Hepatocyte (in vitro differentiated cells): ENCODE measurements around the gene KIAA1217. TPM values are rescaled to one million over a fixed set of nuclear protein-coding genes. Genes with fewer than 3 reads are reported as not detected.
A peak's percentile ranks its signal among the peaks of the same experiment; 100 is the strongest.

ENCODE experiments used
- DNase-seq: peaks from one replicate; pipeline ENCODE4 v3.0.0-alpha.2; 2016; ENCODE audit warnings: low spot score
- H2AFZ ChIP-seq: fragments of 200-600 bp; sonication (generic); 2 replicates; pipeline ENCODE4 v1.6.0; 2016; ENCODE audit warnings: antibody characterized with exemption, mild to moderate bottlenecking
- H3K27ac ChIP-seq: fragments of 200-600 bp; sonication (generic); 2 replicates; pipeline ENCODE4 v1.5.1; 2016; ENCODE audit warnings: mild to moderate bottlenecking
- H3K27me3 ChIP-seq: fragments of 200-600 bp; sonication (generic); 2 replicates; pipeline ENCODE4 v1.6.1; 2016
- H3K36me3 ChIP-seq: fragments of 200-600 bp; sonication (generic); replicated peaks from 2 replicates; pipeline ENCODE4 v1.5.1; 2016; ENCODE audit warnings: low read depth; ENCODE audit not compliant: insufficient read depth
- H3K4me1 ChIP-seq: fragments of 200-600 bp; sonication (generic); 2 replicates; pipeline ENCODE4 v1.5.1; 2016; ENCODE audit warnings: mild to moderate bottlenecking, moderate library complexity; ENCODE audit not compliant: insufficient read depth
- H3K4me2 ChIP-seq: fragments of 200-600 bp; sonication (generic); 2 replicates; pipeline ENCODE4 v1.6.0; 2016
- H3K4me3 ChIP-seq: fragments of 200-600 bp; sonication (generic); 2 replicates; pipeline ENCODE4 v1.5.1; 2016; ENCODE audit warnings: mild to moderate bottlenecking
- H3K79me2 ChIP-seq: fragments of 200-600 bp; sonication (generic); 2 replicates; pipeline ENCODE4 v1.6.0; 2017; ENCODE audit warnings: mild to moderate bottlenecking
- H3K9me2 ChIP-seq: fragments of 200-600 bp; sonication (generic); replicated peaks from 2 replicates; pipeline ENCODE4 v1.6.0; 2017; ENCODE audit warnings: mild to moderate bottlenecking; ENCODE audit not compliant: insufficient read depth
- H3K9me3 ChIP-seq: fragments of 200-600 bp; sonication (generic); 2 replicates; pipeline ENCODE4 v1.5.1; 2016; ENCODE audit warnings: low read depth, mild to moderate bottlenecking
- H4K20me1 ChIP-seq: fragments of 200-600 bp; sonication (generic); 2 replicates; pipeline ENCODE4 v1.6.0; 2016; ENCODE audit warnings: mild to moderate bottlenecking; ENCODE audit not compliant: insufficient read depth, poor library complexity, severe bottlenecking
- CTCF ChIP-seq: fragments of 200-600 bp; sonication (generic); IDR thresholded peaks from 2 replicates; pipeline ENCODE4 v1.5.1; 2016; ENCODE audit warnings: antibody characterized with exemption, mild to moderate bottlenecking; ENCODE audit not compliant: poor library complexity
- EZH2 ChIP-seq: fragments of 200-600 bp; sonication (generic); IDR thresholded peaks from 2 replicates; pipeline ENCODE4 v1.6.1; 2016; ENCODE audit warnings: antibody characterized with exemption, mild to moderate bottlenecking, borderline replicate concordance
- EZH2phosphoT487 ChIP-seq: fragments of 200-600 bp; sonication (generic); IDR thresholded peaks from one replicate; pipeline ENCODE4 v1.6.1; 2018; ENCODE audit warnings: antibody characterized with exemption, mild to moderate bottlenecking, low read depth, moderate library complexity; ENCODE audit not compliant: unreplicated experiment, severe bottlenecking
- WGBS: methylation state at CpG from one replicate; pipeline ENCODE4 v1.1.6; 2016; ENCODE audit warnings: low lambda C conversion rate; ENCODE audit errors: missing lambda C conversion rate; 5-methylcytosine and 5-hydroxymethylcytosine counted together
- polyA plus RNA-seq: library from polyadenylated mRNA; unstranded; fragments of >200 nt; fragmentation: Nextera tagmentation; extraction: Ambion mirVana; gene quantifications from 2 replicates; pipeline ENCODE4 v1.2.1, GENCODE V29; 2016
- total RNA-seq: library from RNA; depleted of rRNA; stranded (reverse); fragments of >200 nt; gene quantifications from 2 replicates; pipeline ENCODE4 v1.2.3, GENCODE V29; 2014

KIAA1217 gene
- total and polyA plus RNA-seq, 2 experiments from 2014 or later = 31.6 to 33.2 TPM

DNA sequence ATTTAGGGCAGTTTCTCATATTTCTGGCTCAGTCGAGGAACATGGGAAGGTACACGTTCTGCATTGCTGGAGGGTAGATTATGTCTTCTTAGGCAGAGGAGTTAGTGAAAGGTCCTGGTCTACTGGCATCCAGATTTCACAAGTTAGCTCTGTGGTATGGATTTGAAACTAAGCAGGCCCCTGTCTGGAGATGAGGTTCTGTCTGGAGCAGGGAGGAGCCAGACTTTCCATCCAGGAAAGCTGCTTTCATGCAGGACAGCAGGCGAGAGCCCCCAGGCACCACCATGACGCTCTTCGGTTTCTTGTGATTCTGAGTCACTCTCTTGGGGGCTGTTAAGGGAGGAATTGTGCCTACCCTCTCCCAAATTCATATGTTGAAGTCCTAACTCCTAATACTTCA, 184.3 kb downstream of the KIAA1217 start:
- WGBS = 46% methylated on average over 5 of the region's 5 CpGs
- H2AFZ ChIP-seq = no peak overlapping the region
- peak; percentile 73 for DNase-seq
- peaks cover 10% of the 10 kb centered on the region for H3K4me1 ChIP-seq
- no peaks in the 10 kb centered on the region for H4K20me1 ChIP-seq
- H3K36me3 ChIP-seq = no peaks in the 10 kb centered on the region
- H3K79me2 ChIP-seq = no peaks in the 10 kb centered on the region
- no peak overlapping the region for H3K4me3 ChIP-seq
- H3K27ac ChIP-seq = peak overlapping the region; percentile 93
- H3K9me2 ChIP-seq = no peaks in the 10 kb centered on the region
- H3K27me3 ChIP-seq = no peaks in the 10 kb centered on the region
- peak overlapping the region; percentile 14 for H3K4me2 ChIP-seq
- TF ChIP-seq CTCF (no peak), EZH2 (no peak), EZH2phosphoT487 (no peak)
- no peaks in the 10 kb centered on the region for H3K9me3 ChIP-seq

DNA sequence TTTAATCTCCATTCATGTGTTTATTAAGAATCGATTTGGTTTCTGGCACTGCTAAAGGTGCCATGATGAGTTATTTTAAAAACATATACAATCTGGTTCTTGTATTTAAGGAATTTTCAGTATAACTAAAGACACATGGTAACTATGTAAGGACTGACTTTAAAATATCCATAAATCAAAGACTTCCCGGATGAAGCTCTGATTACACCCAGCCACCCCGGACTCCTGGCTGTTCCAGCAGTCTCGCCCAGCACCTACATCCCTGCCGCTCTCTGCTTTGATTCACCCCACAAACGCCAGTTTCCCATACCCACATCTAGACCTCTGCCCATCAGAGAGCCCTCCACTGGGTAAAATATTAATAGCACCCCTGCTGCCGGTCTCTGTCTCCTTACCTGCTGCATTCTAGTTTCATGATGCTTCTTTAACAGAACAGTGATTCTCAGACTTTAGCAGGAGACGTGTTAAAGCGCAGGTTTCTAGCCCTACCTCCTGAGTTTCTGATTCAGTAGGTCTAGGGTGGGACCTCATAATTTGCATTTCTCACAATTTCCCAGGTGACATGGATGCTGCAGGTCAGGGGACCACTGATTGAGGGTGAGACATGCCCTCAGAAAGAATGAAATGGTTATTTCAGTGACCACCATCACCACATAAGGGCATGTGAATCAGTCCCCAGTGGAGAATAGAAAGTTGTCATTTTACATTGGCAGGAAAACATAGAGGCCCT, 185.7 kb downstream of the KIAA1217 start:
- Histone ChIP-seq H3K27me3 (no peaks in the 10 kb centered on the region), H3K4me2 (no peak overlapping the region), H3K36me3 (no peaks in the 10 kb centered on the region), H2AFZ (no peak overlapping the region), H3K79me2 (no peaks in the 10 kb centered on the region), H3K4me3 (no peak overlapping the region), H3K9me3 (no peaks in the 10 kb centered on the region), H3K4me1 (peaks cover 10% of the 10 kb centered on the region), H3K27ac (peak overlapping the region; percentile 93), H3K9me2 (no peaks in the 10 kb centered on the region), H4K20me1 (no peaks in the 10 kb centered on the region)
- no peak for DNase-seq
- 62% methylated on average over 9 of the region's 9 CpGs for WGBS
- no peak for TF ChIP-seq EZH2
- TF ChIP-seq EZH2phosphoT487 = no peak
- no peak for TF ChIP-seq CTCF

- H3K9me2 ChIP-seq = no peaks in the 10 kb centered on the region
- no peaks in the 10 kb centered on the region for H3K36me3 ChIP-seq
- no peaks in the 10 kb centered on the region for H3K79me2 ChIP-seq
- H3K27me3 ChIP-seq = no peaks in the 10 kb centered on the region
- peaks cover 10% of the 10 kb centered on the region for H3K4me1 ChIP-seq
- H3K4me2 ChIP-seq = no peak overlapping the region
- H2AFZ ChIP-seq = no peak overlapping the region
- H3K27ac ChIP-seq = no peak overlapping the region
- no peaks in the 10 kb centered on the region for H3K9me3 ChIP-seq
- DNase-seq = no peak
- 93% methylated on average over 4 of the region's 4 CpGs for WGBS
- no peak for TF ChIP-seq EZH2
- no peak for TF ChIP-seq EZH2phosphoT487
- no peak for TF ChIP-seq CTCF
- H4K20me1 ChIP-seq = no peaks in the 10 kb centered on the region
- H3K4me3 ChIP-seq = no peak overlapping the region
These were observed 187.5 kb downstream of the KIAA1217 start for GRCh38 chr10:24396396-24396795.
